HepG2 (cell line): ENCODE results near the gene BAZ1B. TPM values are rescaled to one million over a fixed set of nuclear protein-coding genes. Genes with fewer than 3 reads are reported as not detected.
A peak's percentile ranks its signal among the peaks of the same experiment; 100 is the strongest.

Experiments used
- BRD4 ChIP-seq: sonication (generic); formaldehyde crosslinking; IDR thresholded peaks from 2 replicates; pipeline ENCODE4 v1.4.0; 2020; ENCODE audit warnings: missing genetic modification reagents
- CBFB ChIP-seq: sonication (generic); formaldehyde crosslinking; IDR thresholded peaks from 2 replicates; pipeline ENCODE4 v1.4.0; 2020; ENCODE audit warnings: missing genetic modification reagents
- CBX2 ChIP-seq, 2 experiments: fragments of 200-600 bp in 1 of 2; sonication (generic); formaldehyde crosslinking in 1 of 2; IDR thresholded peaks; 2 replicates each; pipeline versions ENCODE4 v1.7.0 to v1.8.1; 2018 to 2022; ENCODE audit warnings: low read depth in 2 of 2, low read length in 1 of 2, mild to moderate bottlenecking in 1 of 2, missing genetic modification reagents in 1 of 2
- HNRNPL ChIP-seq: fragments of 200-400 bp; formaldehyde crosslinking; IDR thresholded peaks from 2 replicates; pipeline ENCODE4 v1.6.1; 2017; ENCODE audit warnings: mild to moderate bottlenecking, low read depth, low read length
- HNRNPUL1 ChIP-seq: fragments of 200-400 bp; formaldehyde crosslinking; IDR thresholded peaks from 2 replicates; pipeline ENCODE4 v1.6.1; 2017; ENCODE audit warnings: low read depth, mild to moderate bottlenecking, low read length, moderate library complexity
- KDM5B ChIP-seq: sonication (generic); formaldehyde crosslinking; IDR thresholded peaks from 2 replicates; pipeline ENCODE4 v1.4.0; 2020; ENCODE audit warnings: missing genetic modification reagents, mild to moderate bottlenecking, borderline replicate concordance
- MAF1 ChIP-seq: sonication (generic); formaldehyde crosslinking; IDR thresholded peaks from 2 replicates; pipeline ENCODE4 v1.5.0; 2020; ENCODE audit warnings: missing genetic modification reagents, borderline replicate concordance
- MLLT10 ChIP-seq: sonication (generic); formaldehyde crosslinking; IDR thresholded peaks from 2 replicates; pipeline ENCODE4 v1.4.0; 2020; ENCODE audit warnings: missing genetic modification reagents
- MTF1 ChIP-seq: sonication (generic); formaldehyde crosslinking; IDR thresholded peaks from 2 replicates; pipeline ENCODE4 v1.5.0; 2020; ENCODE audit warnings: missing genetic modification reagents
- MXD3 ChIP-seq: IDR thresholded peaks from 2 replicates; pipeline ENCODE4 v1.6.1; 2016; ENCODE audit warnings: mild to moderate bottlenecking, missing biosample characterization, missing genetic modification reagents
- NFYB ChIP-seq: sonication (generic); formaldehyde crosslinking; IDR thresholded peaks from 2 replicates; pipeline ENCODE4 v1.4.0; 2020; ENCODE audit warnings: missing genetic modification reagents
- PBX2 ChIP-seq: IDR thresholded peaks from 2 replicates; pipeline ENCODE4 v1.6.1; 2016; ENCODE audit warnings: control low read depth
- PHF20 ChIP-seq: sonication (generic); formaldehyde crosslinking; IDR thresholded peaks from 2 replicates; pipeline ENCODE4 v1.5.0; 2020; ENCODE audit warnings: mild to moderate bottlenecking, missing genetic modification reagents
- RAD21 ChIP-seq: fragments of 450-650 bp; formaldehyde crosslinking; IDR thresholded peaks from 2 replicates; pipeline ENCODE4 v1.5.0; 2020; ENCODE audit warnings: mild to moderate bottlenecking
- SRF ChIP-seq: IDR thresholded peaks from 2 replicates; pipeline ENCODE4 v1.6.1; 2011; ENCODE audit warnings: mild to moderate bottlenecking, low read depth, low read length, moderate library complexity
- SRSF1 ChIP-seq: fragments of 200-400 bp; formaldehyde crosslinking; optimal IDR thresholded peaks from 2 replicates; pipeline ENCODE3; 2017; ENCODE audit warnings: mild to moderate bottlenecking, low read depth, low read length, moderate library complexity
- TARDBP ChIP-seq: sonication (generic); formaldehyde crosslinking; IDR thresholded peaks from 2 replicates; pipeline ENCODE4 v1.8.0; 2022; ENCODE audit warnings: mild to moderate bottlenecking, missing genetic modification reagents
- TFE3 ChIP-seq: IDR thresholded peaks from 2 replicates; pipeline ENCODE4 v1.6.1; 2016
- THAP7 ChIP-seq: sonication (generic); formaldehyde crosslinking; IDR thresholded peaks from 2 replicates; pipeline ENCODE4 v1.8.1; 2023; ENCODE audit warnings: mild to moderate bottlenecking, missing genetic modification reagents
- WIZ ChIP-seq: sonication (generic); formaldehyde crosslinking; IDR thresholded peaks from 2 replicates; pipeline ENCODE4 v1.5.1; 2020; ENCODE audit warnings: mild to moderate bottlenecking, missing genetic modification reagents
- ZBTB7A ChIP-seq: sonication (generic); formaldehyde crosslinking; IDR thresholded peaks from 2 replicates; pipeline ENCODE4 v1.8.0; 2022; ENCODE audit warnings: mild to moderate bottlenecking, missing genetic modification reagents
- ZFY ChIP-seq: sonication (generic); formaldehyde crosslinking; IDR thresholded peaks from 2 replicates; pipeline ENCODE4 v1.4.0; 2020; ENCODE audit warnings: missing genetic modification reagents
- ZNF20 ChIP-seq: sonication (generic); formaldehyde crosslinking; IDR thresholded peaks from 2 replicates; pipeline ENCODE4 v1.4.0; 2020; ENCODE audit warnings: mild to moderate bottlenecking, moderate library complexity, missing genetic modification reagents
- ZNF260 ChIP-seq: sonication (generic); formaldehyde crosslinking; IDR thresholded peaks from 2 replicates; pipeline ENCODE4 v1.4.0; 2020; ENCODE audit warnings: missing genetic modification reagents, low read depth, mild to moderate bottlenecking, borderline replicate concordance
- ZNF563 ChIP-seq: sonication (generic); formaldehyde crosslinking; IDR thresholded peaks from 2 replicates; pipeline ENCODE4 v1.8.0; 2022; ENCODE audit warnings: mild to moderate bottlenecking, moderate library complexity, missing genetic modification reagents
- ZNF709 ChIP-seq: sonication (generic); formaldehyde crosslinking; IDR thresholded peaks from 2 replicates; pipeline ENCODE4 v1.5.0; 2020; ENCODE audit warnings: mild to moderate bottlenecking, missing genetic modification reagents
- ZNF720 ChIP-seq: sonication (generic); formaldehyde crosslinking; IDR thresholded peaks from 2 replicates; pipeline ENCODE4 v1.4.0; 2020; ENCODE audit warnings: missing genetic modification reagents
- ZNF773 ChIP-seq: sonication (generic); formaldehyde crosslinking; IDR thresholded peaks from 2 replicates; pipeline ENCODE4 v1.4.0; 2020; ENCODE audit warnings: missing genetic modification reagents, borderline replicate concordance
- ZSCAN29 ChIP-seq: sonication (generic); formaldehyde crosslinking; conservative IDR thresholded peaks from 2 replicates; pipeline ENCODE4 v1.4.0; 2020; ENCODE audit warnings: mild to moderate bottlenecking, missing genetic modification reagents
- polyA plus RNA-seq, 8 experiments: library from polyadenylated mRNA; depleted of rRNA in 3 of 8; stranded (reverse) in 7 of 8; unstranded in 1 of 8; fragments of >200 nt; fragmentation: Illumina TruSeq in 4 of 8; extraction: Trizol in 4 of 8; gene quantifications; 2 replicates each; pipeline versions ENCODE4 v1.2.1 to v1.2.3, GENCODE V29; 2011 to 2016; ENCODE audit warnings: low read depth in 4 of 8, missing spikeins in 1 of 8, mixed read lengths in 1 of 8; ENCODE audit not compliant: insufficient read depth in 1 of 8
- total RNA-seq, 5 experiments: library from RNA; depleted of rRNA; stranded (reverse); fragments of >200 nt; fragmentation: Illumina TruSeq; extraction: Trizol; gene quantifications; 2 replicates each; pipeline ENCODE4 v1.2.3, GENCODE V29; 2016; ENCODE audit warnings: low read depth in 1 of 5

Gene BAZ1B
- total and polyA plus RNA-seq, 2 of the 13 experiments (the other 11 are each of a cell fraction or from before 2014, with no cell fraction given), result 18.6 to 69.4 TPM

- TF ChIP-seq ZNF709 (CRISPR knock-in tag) (no peak), KDM5B (no peak), ZBTB7A (no peak), MTF1 (CRISPR knock-in tag) (peak; percentile 53; the same call in 1 of the 2 replicates), BRD4 (CRISPR knock-in tag) (peak; percentile 77), TFE3 (CRISPR knock-in tag) (no peak), HNRNPUL1 (no peak), WIZ (CRISPR knock-in tag) (no peak; the same call in 1 of the 2 replicates), CBX2 (IDR thresholded peaks at IDR 0.05; ENCODE audit: low read depth, low read length) (no peak), CBX2 (CRISPR knock-in tag; IDR thresholded peaks at IDR 0.05; ENCODE audit: low read depth) (no peak), SRF (no peak), ZNF260 (CRISPR knock-in tag) (no peak), PBX2 (no peak), RAD21 (CRISPR knock-in tag) (0 out of 2 replicates have a peak, but pooled peaks have one; percentile 47), MXD3 (0 out of 2 replicates have a peak, but pooled peaks have one; percentile 3), PHF20 (CRISPR knock-in tag) (no peak), ZFY (CRISPR knock-in tag) (peak; percentile 93), ZNF563 (CRISPR knock-in tag) (0 out of 2 replicates have a peak, but pooled peaks have one; percentile 35), ZNF773 (CRISPR knock-in tag) (no peak), TARDBP (CRISPR knock-in tag) (no peak), SRSF1 (no peak), NFYB (no peak), CBFB (CRISPR knock-in tag) (peak; percentile 53; the same call in 1 of the 2 replicates), ZNF720 (no peak), ZSCAN29 (CRISPR knock-in tag) (no peak), HNRNPL (no peak), ZNF20 (no peak), THAP7 (CRISPR knock-in tag) (no peak), MAF1 (CRISPR knock-in tag) (0 out of 2 replicates have a peak, but pooled peaks have one; percentile 18), MLLT10 (CRISPR knock-in tag) (no peak)
These were observed 423 bp downstream of the BAZ1B start (continued) for GRCh38 chr7:73521636-73522104.
